GM19025 (cell line): Measurements from ENCODE around the gene KCNJ14.
"Not testable (repeated sequence)": the region's sequence is repeated elsewhere in the genome, so short reads cannot be mapped to it uniquely, and the experiment has no call there.

Experiments used
- ATAC-seq: cut with Tn5 transposase; IDR thresholded peaks from one replicate; pipeline ENCODE4 v1.9.1; 2021; ENCODE audit warnings: mild to moderate bottlenecking, low read depth, moderate library complexity; ENCODE audit not compliant: unreplicated experiment

KCNJ14 gene

GRCh38 chr19:48484931-48485612 is 29.7 kb downstream of the KCNJ14 start:
- no peak for ATAC-seq

GRCh38 chr19:48486706-48487105 is 31.3 kb downstream of the KCNJ14 start:
- not testable (repeated sequence) for ATAC-seq

- ATAC-seq = no peak
Measured at GRCh38 chr19:48487544-48487943, 32.2 kb downstream of the KCNJ14 start.

- ATAC-seq = no peak
Measured at GRCh38 chr19:48487948-48488347, 32.6 kb downstream of the KCNJ14 start.

- not testable (repeated sequence) for ATAC-seq
Measured at GRCh38 chr19:48488478-48488877, 33.1 kb downstream of the KCNJ14 start.

GRCh38 chr19:48489608-48490216 is 34.3 kb downstream of the KCNJ14 start:
- ATAC-seq = no peak

GRCh38 chr19:48490981-48491792 is 35.8 kb downstream of the KCNJ14 start:
- ATAC-seq = no peak

- ATAC-seq = no peak
Measured at GRCh38 chr19:48491793-48492123, 36.4 kb downstream of the KCNJ14 start.

GRCh38 chr19:48492925-48493717 is 37.7 kb downstream of the KCNJ14 start:
- peak; percentile 44 for ATAC-seq

GRCh38 chr19:48493718-48494401 is 38.5 kb downstream of the KCNJ14 start:
- ATAC-seq = no peak

GRCh38 chr19:48495396-48495795 is 40.0 kb downstream of the KCNJ14 start:
- ATAC-seq = no peak

- no peak for ATAC-seq
Measured at GRCh38 chr19:48496959-48497727, 41.8 kb downstream of the KCNJ14 start.

- no peak for ATAC-seq
Measured at GRCh38 chr19:48497728-48498594, 42.6 kb downstream of the KCNJ14 start.

GRCh38 chr19:48498595-48499311 is 43.4 kb downstream of the KCNJ14 start:
- no peak for ATAC-seq

- no peak for ATAC-seq
Measured at GRCh38 chr19:48499316-48500090, 44.1 kb downstream of the KCNJ14 start.

- ATAC-seq = no peak
Measured at GRCh38 chr19:48500830-48501493, 45.6 kb downstream of the KCNJ14 start.
